Keratinocyte (primary cell): ENCODE data around the gene PDE11A.

Experiments used
- EZH2 ChIP-seq: IDR thresholded peaks from one replicate; pipeline ENCODE4 v1.6.1; 2012; ENCODE audit warnings: inconsistent platforms, mild to moderate bottlenecking, low read length, moderate library complexity
- TF ChIP-seq, protein P1 (sequence below), 3 experiments: IDR thresholded peaks in 1 of 3; conservative IDR thresholded peaks in 1 of 3; optimal IDR thresholded peaks in 1 of 3; 2 replicates in 2 of 3; 3 replicates in 1 of 3; pipeline versions ENCODE3 to v1.5.1; 2011; ENCODE audit warnings: low read length in 3 of 3, mild to moderate bottlenecking in 3 of 3, moderate library complexity in 2 of 3, control low read depth in 1 of 3, inconsistent platforms in 1 of 3; ENCODE audit not compliant: insufficient read depth in 2 of 3; ENCODE audit errors: extremely low read depth in 1 of 3

DNA sequence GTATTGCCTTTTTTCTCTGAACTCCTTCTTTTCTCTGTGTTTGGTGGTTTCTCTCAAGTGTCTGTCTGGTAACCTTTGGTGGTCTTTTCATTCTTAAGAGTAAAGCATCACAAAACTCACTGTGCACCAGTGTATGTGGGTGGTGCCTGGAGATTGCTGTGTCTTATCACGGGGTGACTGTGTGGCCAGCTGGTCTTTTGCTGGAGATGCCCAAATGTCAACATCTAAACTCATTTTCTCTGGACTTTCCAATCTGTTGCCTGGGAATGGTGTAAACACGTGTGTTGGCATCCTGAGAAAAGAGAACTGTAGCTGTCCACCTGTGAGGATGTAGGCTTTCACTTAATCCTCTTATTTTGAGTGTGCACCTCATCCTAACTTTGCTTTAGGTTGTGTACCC lies 356.8 kb downstream of the PDE11A start:
- TF ChIP-seq, protein P1, sequence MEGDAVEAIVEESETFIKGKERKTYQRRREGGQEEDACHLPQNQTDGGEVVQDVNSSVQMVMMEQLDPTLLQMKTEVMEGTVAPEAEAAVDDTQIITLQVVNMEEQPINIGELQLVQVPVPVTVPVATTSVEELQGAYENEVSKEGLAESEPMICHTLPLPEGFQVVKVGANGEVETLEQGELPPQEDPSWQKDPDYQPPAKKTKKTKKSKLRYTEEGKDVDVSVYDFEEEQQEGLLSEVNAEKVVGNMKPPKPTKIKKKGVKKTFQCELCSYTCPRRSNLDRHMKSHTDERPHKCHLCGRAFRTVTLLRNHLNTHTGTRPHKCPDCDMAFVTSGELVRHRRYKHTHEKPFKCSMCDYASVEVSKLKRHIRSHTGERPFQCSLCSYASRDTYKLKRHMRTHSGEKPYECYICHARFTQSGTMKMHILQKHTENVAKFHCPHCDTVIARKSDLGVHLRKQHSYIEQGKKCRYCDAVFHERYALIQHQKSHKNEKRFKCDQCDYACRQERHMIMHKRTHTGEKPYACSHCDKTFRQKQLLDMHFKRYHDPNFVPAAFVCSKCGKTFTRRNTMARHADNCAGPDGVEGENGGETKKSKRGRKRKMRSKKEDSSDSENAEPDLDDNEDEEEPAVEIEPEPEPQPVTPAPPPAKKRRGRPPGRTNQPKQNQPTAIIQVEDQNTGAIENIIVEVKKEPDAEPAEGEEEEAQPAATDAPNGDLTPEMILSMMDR (optimal IDR thresholded peaks at IDR 0.05 in 1 of 3, IDR thresholded peaks at IDR 0.05 in 1 of 3, conservative IDR thresholded peaks at IDR 0.05 in 1 of 3; ENCODE audit: extremely low read depth in 1 of 3, insufficient read depth in 2 of 3, low read length in 3 of 3) = no peak
- no peak for TF ChIP-seq EZH2
